Uterus (tissue), 4 donors: ENCODE data around the gene ST7. TPM values are rescaled to one million over a fixed set of nuclear protein-coding genes. Genes with fewer than 3 reads are reported as not detected.

Source experiments
- DNase-seq, 2 donors: peaks; one replicate each; pipeline ENCODE4 v3.0.0-alpha.2; 2019 to 2020
- H3K27ac ChIP-seq, 2 donors: fragments of 200-600 bp; sonication (generic); 1 replicate in 1 of 2; 2 replicates in 1 of 2; pipeline ENCODE4 v1.5.1; 2016 to 2018
- H3K27me3 ChIP-seq, 2 donors: fragments of 200-600 bp; sonication (generic); one replicate each; pipeline ENCODE4 v1.5.1; 2018 to 2019; ENCODE audit warnings: control low read depth in 1 of 2
- H3K36me3 ChIP-seq, 2 donors: fragments of 200-600 bp; sonication (generic); one replicate each; pipeline ENCODE4 v1.5.1; 2019; ENCODE audit warnings: control low read depth in 1 of 2
- H3K4me1 ChIP-seq, 2 donors: fragments of 200-600 bp; sonication (generic); one replicate each; pipeline ENCODE4 v1.5.1; 2018 to 2019; ENCODE audit warnings: control low read depth in 1 of 2
- H3K4me3 ChIP-seq, 2 donors: fragments of 200-600 bp; sonication (generic); 1 replicate in 1 of 2; 2 replicates in 1 of 2; pipeline ENCODE4 v1.5.1; 2018 to 2019; ENCODE audit warnings: mild to moderate bottlenecking in 1 of 2
- H3K9me3 ChIP-seq, 2 donors: fragments of 200-600 bp; sonication (generic); one replicate each; pipeline ENCODE4 v1.5.1; 2019; ENCODE audit warnings: control low read depth in 1 of 2
- CTCF ChIP-seq, 4 experiments: fragments of 200-600 bp in 2 of 4; fragments of 450-650 bp in 2 of 4; sonication (generic) in 2 of 4; IDR thresholded peaks; one replicate each; pipeline ENCODE4 v1.5.1; 2016 to 2019; ENCODE audit warnings: antibody characterized with exemption in 4 of 4, mild to moderate bottlenecking in 2 of 4, moderate library complexity in 1 of 4
- POLR2A ChIP-seq, 2 donors: fragments of 450-650 bp; IDR thresholded peaks; one replicate each; pipeline ENCODE4 v1.6.1; 2016; ENCODE audit warnings: antibody characterized with exemption in 2 of 2, mild to moderate bottlenecking in 1 of 2, moderate library complexity in 1 of 2
- intact Hi-C: fragments of 100-400 bp; cut with DNase I; formaldehyde crosslinking; loops from one replicate; pipeline ENCODE4 v1.15.1; 2023; ENCODE audit warnings: low total_unique reads
- total RNA-seq, 4 donors: library from RNA; depleted of rRNA in 3 of 4; stranded (reverse); fragments of >200 nt in 3 of 4; gene quantifications; one replicate each; pipeline versions ENCODE4 v1.1.0 to v1.2.4, GENCODE V29; 2014 to 2023
- donor health status: DM: yes; HTN: yes; CAD: no.

Gene ST7
- total RNA-seq, 4 donors from 2014 or later = 27.4 to 41.0 (median 31.4) TPM

DNA sequence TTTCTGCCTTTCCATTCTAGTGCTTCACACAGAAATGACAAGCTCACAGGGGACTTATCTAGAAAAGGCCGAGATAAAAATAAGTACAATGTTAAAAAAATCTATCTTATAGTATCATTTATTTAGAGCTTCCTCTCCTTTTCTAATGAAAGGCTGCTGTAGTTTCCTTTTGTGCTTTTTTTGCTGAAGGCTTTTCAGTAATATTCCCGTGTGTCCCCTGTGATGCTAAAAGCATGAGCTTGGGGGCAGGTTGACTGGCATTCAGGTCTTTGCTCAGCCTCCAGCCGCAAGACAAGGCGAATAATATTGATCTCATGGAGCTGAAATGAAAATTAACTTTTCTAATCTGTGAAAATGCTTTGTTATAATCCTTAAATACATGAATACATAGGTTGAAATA is 143.0 kb downstream of the ST7 start:
- TF ChIP-seq POLR2A (IDR thresholded peaks at IDR 0.05) = no peak
- intact Hi-C loops = no loop called here
- H3K36me3 ChIP-seq = no peaks in the 10 kb centered on the region
- H3K27ac ChIP-seq = no peak overlapping the region
- H3K9me3 ChIP-seq = no peaks in the 10 kb centered on the region
- no peak overlapping the region for H3K4me3 ChIP-seq
- no peak for DNase-seq
- H3K27me3 ChIP-seq = no peaks in the 10 kb centered on the region
- H3K4me1 ChIP-seq = no peaks in the 10 kb centered on the region

GRCh38 chr7:117096942-117097341 is 143.6 kb downstream of the ST7 start:
- TF ChIP-seq CTCF (IDR thresholded peaks at IDR 0.05) (no peak), POLR2A (IDR thresholded peaks at IDR 0.05) (no peak)
- Histone ChIP-seq H3K27me3 (no peaks in the 10 kb centered on the region), H3K4me3 (no peak overlapping the region), H3K36me3 (no peaks in the 10 kb centered on the region), H3K4me1 (no peaks in the 10 kb centered on the region), H3K9me3 (no peaks in the 10 kb centered on the region), H3K27ac (no peak overlapping the region)
- intact Hi-C loops = no loop called here
- no peak for DNase-seq

DNA sequence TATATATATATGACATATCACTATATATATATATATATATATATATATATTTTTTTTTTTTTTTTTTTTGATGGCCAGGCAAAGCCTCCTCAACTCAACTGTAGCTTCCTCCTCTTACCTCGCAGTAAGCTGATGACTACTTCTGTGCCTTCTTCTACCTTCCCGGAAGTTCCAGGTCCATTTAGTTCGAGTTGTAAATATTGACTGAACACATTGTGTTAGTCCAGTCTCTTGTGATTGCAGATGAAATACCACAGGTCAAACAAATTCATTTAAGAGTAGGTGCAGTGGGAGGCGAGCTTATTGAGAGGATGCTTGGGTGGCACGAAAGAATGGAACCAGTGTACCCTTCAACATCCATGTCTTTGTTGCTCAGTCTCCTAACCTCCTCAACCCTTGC is 144.6 kb downstream of the ST7 start:
- no peaks in the 10 kb centered on the region for H3K9me3 ChIP-seq
- intact Hi-C loops = no loop called here
- no peak for DNase-seq
- no peaks in the 10 kb centered on the region for H3K36me3 ChIP-seq
- no peak overlapping the region for H3K4me3 ChIP-seq
- TF ChIP-seq POLR2A (IDR thresholded peaks at IDR 0.05) (no peak), CTCF (IDR thresholded peaks at IDR 0.05) (no peak)
- H3K4me1 ChIP-seq = no peaks in the 10 kb centered on the region
- no peak overlapping the region for H3K27ac ChIP-seq
- no peaks in the 10 kb centered on the region for H3K27me3 ChIP-seq

DNA sequence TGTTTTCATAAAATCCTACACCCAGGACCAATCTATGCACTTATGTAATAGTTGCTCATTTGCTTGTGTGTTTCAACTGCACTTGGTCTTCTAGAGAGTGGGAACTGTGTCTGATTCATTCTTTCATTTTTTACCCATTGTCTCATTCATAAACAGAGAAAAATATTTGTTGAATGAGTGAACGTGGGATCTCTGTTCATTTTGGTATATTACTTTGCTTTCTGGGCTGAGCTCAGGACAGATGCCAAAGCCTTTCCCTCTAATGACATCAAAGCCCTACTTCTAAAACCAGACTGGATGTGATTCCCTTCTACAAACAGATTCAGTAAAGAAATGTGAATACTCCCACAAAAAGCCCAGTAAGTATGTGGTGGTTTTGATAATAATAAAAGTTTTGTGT is 145.2 kb downstream of the ST7 start:
- no peak for DNase-seq
- no peak overlapping the region for H3K27ac ChIP-seq
- H3K36me3 ChIP-seq = no peaks in the 10 kb centered on the region
- TF ChIP-seq CTCF (IDR thresholded peaks at IDR 0.05) (no peak), POLR2A (IDR thresholded peaks at IDR 0.05) (no peak)
- H3K4me1 ChIP-seq = no peaks in the 10 kb centered on the region
- H3K4me3 ChIP-seq = no peak overlapping the region
- H3K9me3 ChIP-seq = no peaks in the 10 kb centered on the region
- intact Hi-C loops = no loop called here
- no peaks in the 10 kb centered on the region for H3K27me3 ChIP-seq

DNA sequence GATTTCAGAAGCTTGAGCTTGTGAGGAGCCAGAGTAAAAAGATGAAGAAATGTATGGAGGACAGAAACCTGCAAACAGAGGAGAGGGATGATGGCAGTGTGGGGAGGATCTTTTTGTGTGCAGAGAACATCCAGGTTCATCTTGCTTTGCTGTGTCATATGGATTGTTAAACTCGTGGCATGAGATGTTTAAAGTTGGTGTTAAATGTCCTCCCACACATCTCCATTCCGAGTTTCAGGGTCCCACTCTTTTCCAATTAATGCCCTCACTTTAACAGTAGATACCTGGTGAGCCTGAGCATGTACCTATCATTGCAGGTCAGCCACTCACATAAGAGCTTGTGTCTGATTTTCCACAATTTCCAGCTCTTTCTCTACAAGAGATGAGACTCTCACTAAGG is 147.7 kb downstream of the ST7 start:
- DNase-seq = no peak
- TF ChIP-seq CTCF (IDR thresholded peaks at IDR 0.05) (no peak), POLR2A (IDR thresholded peaks at IDR 0.05) (no peak)
- H3K4me3 ChIP-seq = no peak overlapping the region
- H3K9me3 ChIP-seq = no peaks in the 10 kb centered on the region
- H3K27me3 ChIP-seq = no peaks in the 10 kb centered on the region
- intact Hi-C loops = no loop called here
- H3K36me3 ChIP-seq = no peaks in the 10 kb centered on the region
- no peaks in the 10 kb centered on the region for H3K4me1 ChIP-seq
- no peak overlapping the region for H3K27ac ChIP-seq
